K562 treated with DMSO at 1 percent for 12 hours (cell line): ENCODE data around the gene ZNF845. TPM values are rescaled to one million over a fixed set of nuclear protein-coding genes. Genes with fewer than 3 reads are reported as not detected.

Experiments
- total RNA-seq: library from RNA; unstranded; fragments of 300-600 nt; gene quantifications from 2 replicates; pipeline ENCODE4 v1.2.3, GENCODE V29; 2022; ENCODE audit not compliant: insufficient read depth

ZNF845 gene
- 1.1 and 4.4 TPM in 2 replicates for total RNA-seq

GRCh38 chr19:53333463-53334449 is at the start of gene ZNF845:
Gene ZNF845 (plus strand): TSS chr19:53333749. CDS start chr19:53341308, 7,559 bp downstream.

GRCh38 chr19:53365134-53365898 is 31.8 kb downstream of the ZNF845 start, which contains the start of gene ZNF525:
Gene ZNF525 (plus strand): TSS chr19:53365705. CDS start chr19:53372282, 6,577 bp downstream.

GRCh38 chr19:53394974-53395839 is 61.7 kb downstream of the ZNF845 start, which contains the start of gene ZNF765:
Gene ZNF765 (plus strand): TSS chr19:53395149. CDS start chr19:53398016, 2,867 bp downstream.

Other genes with a start within 250 kb of the ZNF845 start
- 2.4 and 14.0 TPM in 2 replicates for gene ZNF160, start 230.3 kb upstream of the ZNF845 start, total RNA-seq
- gene ZNF415, start 200.8 kb upstream of the ZNF845 start, total RNA-seq: not detected in 2 replicates
- gene ZNF347, start 174.7 kb upstream of the ZNF845 start, total RNA-seq: 0.64 and 4.3 TPM in 2 replicates
- 1.4 and 5.0 TPM in 2 replicates for gene ZNF665, start 140.4 kb upstream of the ZNF845 start, total RNA-seq
- 0.24 and 2.3 TPM in 2 replicates for gene ZNF677, start 78.9 kb upstream of the ZNF845 start, total RNA-seq
- not detected in 2 replicates for gene VN1R2, start 75.5 kb upstream of the ZNF845 start, total RNA-seq
- gene VN1R4, start 66.0 kb upstream of the ZNF845 start, total RNA-seq: not detected in 2 replicates
- gene ZNF525, start 32.0 kb downstream of the ZNF845 start, total RNA-seq: 0.44 and 3.2 TPM in 2 replicates
- gene ZNF765, start 61.4 kb downstream of the ZNF845 start, total RNA-seq: 3.6 and 6.8 TPM in 2 replicates
- gene ZNF761, start 98.2 kb downstream of the ZNF845 start, total RNA-seq: 7.2 and 11.8 TPM in 2 replicates
- 1.3 and 3.0 TPM in 2 replicates for gene ZNF813, start 134.0 kb downstream of the ZNF845 start, total RNA-seq
- gene ZNF331, start 204.4 kb downstream of the ZNF845 start, total RNA-seq: 1.9 and 6.2 TPM in 2 replicates